ENCODE measurements around the gene AKT3. TPM values are rescaled to one million over a fixed set of nuclear protein-coding genes. Genes with fewer than 3 reads are reported as not detected.

AKT3 gene
- total RNA-seq, 1 donor from 2014 or later: 107 TPM

- Mint-ChIP-seq H3K27ac (ENCODE audit: unreplicated experiment) (no peak overlapping the region), H3K9me3 (ENCODE audit: unreplicated experiment) (no peaks in the 10 kb centered on the region), H3K4me3 (ENCODE audit: unreplicated experiment) (no peak overlapping the region), H3K36me3 (ENCODE audit: unreplicated experiment) (peaks cover 36% of the 10 kb centered on the region), H3K27me3 (ENCODE audit: unreplicated experiment) (no peaks in the 10 kb centered on the region), H3K4me1 (ENCODE audit: unreplicated experiment) (peaks cover 4% of the 10 kb centered on the region)
- no peak for DNase-seq (ENCODE audit: extremely low spot score, unreplicated experiment)
- no peak for TF ChIP-seq CTCF (IDR thresholded peaks at IDR 0.05)
Observed at GRCh38 chr1:243503155-243503554, 346.9 kb downstream of the AKT3 start.

GRCh38 chr1:243501002-243501401 is 349.0 kb downstream of the AKT3 start:
- no peak overlapping the region for H3K4me3 Mint-ChIP-seq (ENCODE audit: unreplicated experiment)

GRCh38 chr1:243500512-243500911 is 349.5 kb downstream of the AKT3 start:
- peaks cover 37% of the 10 kb centered on the region for H3K36me3 Mint-ChIP-seq (ENCODE audit: unreplicated experiment)
- no peaks in the 10 kb centered on the region for H3K9me3 Mint-ChIP-seq (ENCODE audit: unreplicated experiment)
- no peak overlapping the region for H3K27ac Mint-ChIP-seq (ENCODE audit: unreplicated experiment)
- DNase-seq (ENCODE audit: extremely low spot score, unreplicated experiment): no peak
- no peak overlapping the region for H3K4me3 Mint-ChIP-seq (ENCODE audit: unreplicated experiment)
- H3K27me3 Mint-ChIP-seq (ENCODE audit: unreplicated experiment): no peaks in the 10 kb centered on the region
- H3K4me1 Mint-ChIP-seq (ENCODE audit: unreplicated experiment): peaks cover 2% of the 10 kb centered on the region
- no peak for TF ChIP-seq CTCF (IDR thresholded peaks at IDR 0.05)

More at GRCh38 chr1:243501002-243501401, 349.0 kb downstream of the AKT3 start:
- Mint-ChIP-seq H3K36me3 (ENCODE audit: unreplicated experiment) (peaks cover 36% of the 10 kb centered on the region), H3K9me3 (ENCODE audit: unreplicated experiment) (no peaks in the 10 kb centered on the region), H3K27ac (ENCODE audit: unreplicated experiment) (no peak overlapping the region), H3K4me1 (ENCODE audit: unreplicated experiment) (peaks cover 2% of the 10 kb centered on the region), H3K27me3 (ENCODE audit: unreplicated experiment) (no peaks in the 10 kb centered on the region)
- DNase-seq (ENCODE audit: extremely low spot score, unreplicated experiment): no peak
- no peak for TF ChIP-seq CTCF (IDR thresholded peaks at IDR 0.05)

- no peak overlapping the region for H3K27ac Mint-ChIP-seq (ENCODE audit: unreplicated experiment)
- peaks cover 2% of the 10 kb centered on the region for H3K4me1 Mint-ChIP-seq (ENCODE audit: unreplicated experiment)
- TF ChIP-seq CTCF (IDR thresholded peaks at IDR 0.05): no peak
- DNase-seq (ENCODE audit: extremely low spot score, unreplicated experiment): no peak
- no peak overlapping the region for H3K4me3 Mint-ChIP-seq (ENCODE audit: unreplicated experiment)
- peaks cover 31% of the 10 kb centered on the region for H3K36me3 Mint-ChIP-seq (ENCODE audit: unreplicated experiment)
- H3K9me3 Mint-ChIP-seq (ENCODE audit: unreplicated experiment): no peaks in the 10 kb centered on the region
- H3K27me3 Mint-ChIP-seq (ENCODE audit: unreplicated experiment): no peaks in the 10 kb centered on the region
Observed at GRCh38 chr1:243499711-243500110, 350.3 kb downstream of the AKT3 start.

- TF ChIP-seq CTCF (IDR thresholded peaks at IDR 0.05): no peak
- H3K4me3 Mint-ChIP-seq (ENCODE audit: unreplicated experiment): no peak overlapping the region
- H3K9me3 Mint-ChIP-seq (ENCODE audit: unreplicated experiment): no peaks in the 10 kb centered on the region
- DNase-seq (ENCODE audit: extremely low spot score, unreplicated experiment): no peak
- no peaks in the 10 kb centered on the region for H3K27me3 Mint-ChIP-seq (ENCODE audit: unreplicated experiment)
- peaks cover 36% of the 10 kb centered on the region for H3K36me3 Mint-ChIP-seq (ENCODE audit: unreplicated experiment)
- peaks cover 2% of the 10 kb centered on the region for H3K4me1 Mint-ChIP-seq (ENCODE audit: unreplicated experiment)
- no peak overlapping the region for H3K27ac Mint-ChIP-seq (ENCODE audit: unreplicated experiment)
Observed at GRCh38 chr1:243499248-243499647, 350.8 kb downstream of the AKT3 start.
